ENCODE data around the gene CCDC40.

The CCDC40 gene

DNA sequence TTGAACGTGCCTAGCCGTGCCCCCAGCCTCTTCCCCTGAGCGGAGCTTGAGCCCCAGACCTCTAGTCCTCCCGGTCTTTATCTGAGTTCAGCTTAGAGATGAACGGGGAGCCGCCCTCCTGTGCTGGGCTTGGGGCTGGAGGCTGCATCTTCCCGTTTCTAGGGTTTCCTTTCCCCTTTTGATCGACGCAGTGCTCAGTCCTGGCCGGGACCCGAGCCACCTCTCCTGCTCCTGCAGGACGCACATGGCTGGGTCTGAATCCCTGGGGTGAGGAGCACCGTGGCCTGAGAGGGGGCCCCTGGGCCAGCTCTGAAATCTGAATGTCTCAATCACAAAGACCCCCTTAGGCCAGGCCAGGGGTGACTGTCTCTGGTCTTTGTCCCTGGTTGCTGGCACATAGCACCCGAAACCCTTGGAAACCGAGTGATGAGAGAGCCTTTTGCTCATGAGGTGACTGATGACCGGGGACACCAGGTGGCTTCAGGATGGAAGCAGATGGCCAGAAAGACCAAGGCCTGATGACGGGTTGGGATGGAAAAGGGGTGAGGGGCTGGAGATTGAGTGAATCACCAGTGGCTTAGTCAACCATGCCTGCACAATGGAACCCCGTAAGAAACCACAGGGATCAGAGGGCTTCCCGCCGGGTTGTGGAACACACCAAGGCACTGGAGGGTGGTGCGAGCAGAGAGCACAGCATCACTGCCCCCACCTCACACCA lies 65.7 kb downstream of the CCDC40 start:
- TF ChIP-seq CTCF (IDR thresholded peaks at IDR 0.05; ENCODE audit: low read depth, low read length, missing control alignments) = no peak
- DNase-seq (ENCODE audit: low read depth) = no peak
- in situ Hi-C loops (cut with HindIII; ENCODE audit: low sequenced_read_pairs) = no loop called here
- peak overlapping the region; percentile 74 for H3K4me3 ChIP-seq (ENCODE audit: low read depth, low read length)

GRCh38 chr17:80102664-80103448 lies 66.4 kb downstream of the CCDC40 start:
- DNase-seq (ENCODE audit: low read depth) = no peak
- in situ Hi-C loops (cut with HindIII; ENCODE audit: low sequenced_read_pairs) = no loop called here
- H3K4me3 ChIP-seq (ENCODE audit: low read depth, low read length) = peak overlapping the region; percentile 74
- TF ChIP-seq CTCF (IDR thresholded peaks at IDR 0.05; ENCODE audit: low read depth, low read length, missing control alignments) = no peak

GRCh38 chr17:80103449-80104085 lies 67.1 kb downstream of the CCDC40 start:
- DNase-seq (ENCODE audit: low read depth) = no peak
- no peak for TF ChIP-seq CTCF (IDR thresholded peaks at IDR 0.05; ENCODE audit: low read depth, low read length, missing control alignments)
- H3K4me3 ChIP-seq (ENCODE audit: low read depth, low read length) = no peak overlapping the region
- in situ Hi-C loops (cut with HindIII; ENCODE audit: low sequenced_read_pairs) = no loop called here

DNA sequence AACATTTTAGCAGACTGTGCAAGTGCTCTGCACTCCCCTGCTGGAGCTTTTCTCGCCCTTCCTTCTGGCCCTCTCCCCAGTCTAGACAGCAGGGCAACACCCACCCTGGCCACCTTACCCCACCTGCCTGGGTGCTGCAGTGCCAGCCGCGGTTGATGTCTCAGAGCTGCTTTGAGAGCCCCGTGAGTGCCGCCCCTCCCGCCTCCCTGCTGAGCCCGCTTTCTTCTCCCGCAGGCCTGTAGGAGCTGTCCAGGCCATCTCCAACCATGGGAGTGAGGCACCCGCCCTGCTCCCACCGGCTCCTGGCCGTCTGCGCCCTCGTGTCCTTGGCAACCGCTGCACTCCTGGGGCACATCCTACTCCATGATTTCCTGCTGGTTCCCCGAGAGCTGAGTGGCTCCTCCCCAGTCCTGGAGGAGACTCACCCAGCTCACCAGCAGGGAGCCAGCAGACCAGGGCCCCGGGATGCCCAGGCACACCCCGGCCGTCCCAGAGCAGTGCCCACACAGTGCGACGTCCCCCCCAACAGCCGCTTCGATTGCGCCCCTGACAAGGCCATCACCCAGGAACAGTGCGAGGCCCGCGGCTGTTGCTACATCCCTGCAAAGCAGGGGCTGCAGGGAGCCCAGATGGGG lies 68.0 kb downstream of the CCDC40 start:
- no peak overlapping the region for H3K4me3 ChIP-seq (ENCODE audit: low read depth, low read length)
- no peak for TF ChIP-seq CTCF (IDR thresholded peaks at IDR 0.05; ENCODE audit: low read depth, low read length, missing control alignments)
- in situ Hi-C loops (cut with HindIII; ENCODE audit: low sequenced_read_pairs) = no loop called here
- DNase-seq (ENCODE audit: low read depth) = no peak

- no peak overlapping the region for H3K4me3 ChIP-seq (ENCODE audit: low read depth, low read length)
- DNase-seq (ENCODE audit: low read depth) = no peak
- no peak for TF ChIP-seq CTCF (IDR thresholded peaks at IDR 0.05; ENCODE audit: low read depth, low read length, missing control alignments)
- in situ Hi-C loops (cut with HindIII; ENCODE audit: low sequenced_read_pairs) = no loop called here
These were observed 68.5 kb downstream of the CCDC40 start for GRCh38 chr17:80104956-80105375.

DNA sequence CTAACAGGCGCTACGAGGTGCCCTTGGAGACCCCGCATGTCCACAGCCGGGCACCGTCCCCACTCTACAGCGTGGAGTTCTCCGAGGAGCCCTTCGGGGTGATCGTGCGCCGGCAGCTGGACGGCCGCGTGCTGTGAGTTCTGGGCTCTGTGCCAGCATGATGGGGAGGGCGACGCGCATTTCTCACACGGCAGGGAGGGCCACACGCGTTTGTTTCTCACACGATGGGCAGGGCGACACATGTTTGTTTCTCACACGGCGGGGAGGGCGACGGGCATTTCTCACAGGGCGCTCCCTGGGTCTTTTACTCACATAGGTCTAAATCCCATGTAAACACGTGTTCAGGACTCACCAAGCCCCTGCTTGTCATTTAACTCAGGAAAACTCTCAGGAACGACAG lies 69.3 kb downstream of the CCDC40 start:
- peak; percentile 75 for DNase-seq (ENCODE audit: low read depth)
- TF ChIP-seq CTCF (IDR thresholded peaks at IDR 0.05; ENCODE audit: low read depth, low read length, missing control alignments) = no peak
- H3K4me3 ChIP-seq (ENCODE audit: low read depth, low read length) = no peak overlapping the region
- in situ Hi-C loops (cut with HindIII; ENCODE audit: low sequenced_read_pairs) = no loop called here

Data from astrocyte of the cerebellum (primary cell).